Measurements from ENCODE around the gene CARD10. TPM values are rescaled to one million over a fixed set of nuclear protein-coding genes. Genes with fewer than 3 reads are reported as not detected.

The CARD10 gene
- total and polyA plus RNA-seq, 2 of the 8 experiments (the other 6 are each of a cell fraction or from before 2014, with no cell fraction given) = 13.5 to 14.4 TPM

DNA sequence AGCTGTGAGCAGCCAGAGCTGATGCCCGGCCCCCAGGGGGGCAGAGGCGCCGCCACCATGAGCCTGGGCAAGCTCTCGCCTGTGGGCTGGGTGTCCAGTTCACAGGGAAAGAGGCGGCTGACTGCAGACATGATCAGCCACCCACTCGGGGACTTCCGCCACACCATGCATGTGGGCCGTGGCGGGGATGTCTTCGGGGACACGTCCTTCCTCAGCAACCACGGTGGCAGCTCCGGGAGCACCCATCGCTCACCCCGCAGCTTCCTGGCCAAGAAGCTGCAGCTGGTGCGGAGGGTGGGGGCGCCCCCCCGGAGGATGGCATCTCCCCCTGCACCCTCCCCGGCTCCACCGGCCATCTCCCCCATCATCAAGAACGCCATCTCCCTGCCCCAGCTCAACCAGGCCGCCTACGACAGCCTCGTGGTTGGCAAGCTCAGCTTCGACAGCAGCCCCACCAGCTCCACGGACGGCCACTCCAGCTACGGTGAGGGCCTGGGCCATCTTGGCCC lies 47.2 kb upstream of the CARD10 start (continued):
- TF ChIP-seq EZH2 (IDR thresholded peaks at IDR 0.05; ENCODE audit: low read depth, low read length, severe bottlenecking) (no peak), KDM5A (IDR thresholded peaks at IDR 0.05; ENCODE audit: low read length) (no peak), NRF1 (IDR thresholded peaks at IDR 0.05; ENCODE audit: low read depth, low read length) (no peak), SIRT6 (IDR thresholded peaks at IDR 0.05; ENCODE audit: low read length) (no peak), CHD2 (IDR thresholded peaks at IDR 0.05; ENCODE audit: low read length) (no peak)
- TF ChIP-seq, protein P1, sequence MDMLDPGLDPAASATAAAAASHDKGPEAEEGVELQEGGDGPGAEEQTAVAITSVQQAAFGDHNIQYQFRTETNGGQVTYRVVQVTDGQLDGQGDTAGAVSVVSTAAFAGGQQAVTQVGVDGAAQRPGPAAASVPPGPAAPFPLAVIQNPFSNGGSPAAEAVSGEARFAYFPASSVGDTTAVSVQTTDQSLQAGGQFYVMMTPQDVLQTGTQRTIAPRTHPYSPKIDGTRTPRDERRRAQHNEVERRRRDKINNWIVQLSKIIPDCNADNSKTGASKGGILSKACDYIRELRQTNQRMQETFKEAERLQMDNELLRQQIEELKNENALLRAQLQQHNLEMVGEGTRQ (IDR thresholded peaks at IDR 0.05; ENCODE audit: low read length) = no peak
- TF ChIP-seq, protein P2, sequence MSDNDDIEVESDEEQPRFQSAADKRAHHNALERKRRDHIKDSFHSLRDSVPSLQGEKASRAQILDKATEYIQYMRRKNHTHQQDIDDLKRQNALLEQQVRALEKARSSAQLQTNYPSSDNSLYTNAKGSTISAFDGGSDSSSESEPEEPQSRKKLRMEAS (IDR thresholded peaks at IDR 0.05) = no peak
